ENCODE data around the gene ZBED2.

Gene ZBED2

DNA sequence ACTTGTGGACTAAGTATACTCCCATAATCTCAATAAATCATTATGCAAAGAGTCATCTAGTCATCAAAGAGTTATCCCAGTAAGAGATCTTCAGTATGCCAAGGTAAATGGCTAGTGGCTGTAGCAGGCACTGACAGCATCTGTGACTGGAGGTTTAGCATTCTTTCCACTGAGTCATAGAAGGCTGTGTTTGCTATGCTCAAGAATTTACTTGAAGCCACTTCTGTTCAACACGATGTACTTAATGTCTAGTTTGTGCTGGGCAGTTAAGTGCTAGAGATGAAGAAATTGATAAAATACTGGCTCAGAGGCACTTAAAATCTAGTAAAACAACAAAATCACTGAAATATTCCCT is 13.0 kb downstream of the ZBED2 start:
- TF ChIP-seq ARNT (IDR thresholded peaks at IDR 0.05) (no peak), NFRKB (IDR thresholded peaks at IDR 0.05) (no peak), L3MBTL2 (conservative IDR thresholded peaks at IDR 0.05) (no peak), TARDBP (IDR thresholded peaks at IDR 0.05) (no peak), CTBP1 (IDR thresholded peaks at IDR 0.05; ENCODE audit: borderline replicate concordance) (no peak), FOXA1 (IDR thresholded peaks at IDR 0.05) (no peak), SP1 (IDR thresholded peaks at IDR 0.05) (no peak), BHLHE40 (IDR thresholded peaks at IDR 0.05; ENCODE audit: borderline replicate concordance) (no peak), ZNF384 (IDR thresholded peaks at IDR 0.05) (no peak), LEF1 (IDR thresholded peaks at IDR 0.05; ENCODE audit: borderline replicate concordance) (no peak), HDGF (IDR thresholded peaks at IDR 0.05; ENCODE audit: borderline replicate concordance) (no peak), FOXK2 (IDR thresholded peaks at IDR 0.05) (no peak)
- TF ChIP-seq, protein P1, sequence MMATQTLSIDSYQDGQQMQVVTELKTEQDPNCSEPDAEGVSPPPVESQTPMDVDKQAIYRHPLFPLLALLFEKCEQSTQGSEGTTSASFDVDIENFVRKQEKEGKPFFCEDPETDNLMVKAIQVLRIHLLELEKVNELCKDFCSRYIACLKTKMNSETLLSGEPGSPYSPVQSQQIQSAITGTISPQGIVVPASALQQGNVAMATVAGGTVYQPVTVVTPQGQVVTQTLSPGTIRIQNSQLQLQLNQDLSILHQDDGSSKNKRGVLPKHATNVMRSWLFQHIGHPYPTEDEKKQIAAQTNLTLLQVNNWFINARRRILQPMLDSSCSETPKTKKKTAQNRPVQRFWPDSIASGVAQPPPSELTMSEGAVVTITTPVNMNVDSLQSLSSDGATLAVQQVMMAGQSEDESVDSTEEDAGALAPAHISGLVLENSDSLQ (IDR thresholded peaks at IDR 0.05) = no peak
- no peak for DNase-seq (ENCODE audit: extremely low spot score)
- ChIA-PET POLR2A (no interaction called here), CTCF (no interaction called here)

DNA sequence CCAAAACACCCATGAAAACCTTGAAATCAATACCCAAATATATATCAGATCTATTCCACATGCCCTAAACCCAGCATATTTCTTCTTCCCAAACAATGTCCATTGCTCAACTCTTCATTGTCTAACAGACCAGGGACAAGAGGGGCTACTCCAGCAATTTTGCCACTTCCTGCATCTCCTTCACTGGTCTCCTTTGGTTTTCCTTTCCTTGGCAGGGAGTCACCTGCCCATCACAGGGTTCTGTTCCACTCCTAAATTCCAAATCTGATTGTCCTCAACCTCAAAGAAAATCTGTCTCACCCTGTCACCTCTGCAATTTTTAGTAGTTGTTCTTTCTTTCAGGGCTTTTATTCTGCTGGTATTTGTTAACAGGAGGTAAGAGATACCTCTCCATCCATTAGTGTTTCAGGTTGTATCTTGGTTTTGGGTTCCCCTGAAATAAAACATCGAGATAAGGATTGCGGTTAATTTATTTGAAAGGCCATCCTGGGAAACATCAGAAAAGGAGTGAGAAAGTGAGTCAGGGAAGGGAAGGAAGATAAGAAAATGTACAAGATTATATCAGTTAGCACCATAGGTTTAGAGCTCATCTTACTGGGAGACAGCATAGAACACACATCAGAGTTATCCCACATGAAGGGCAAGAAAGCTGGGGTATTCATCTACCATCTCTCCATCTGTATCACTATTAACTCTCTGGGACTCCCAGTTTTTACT is 13.6 kb downstream of the ZBED2 start:
- POLR2A ChIA-PET = no interaction called here
- DNase-seq (ENCODE audit: extremely low spot score) = no peak
- TF ChIP-seq CTBP1 (IDR thresholded peaks at IDR 0.05; ENCODE audit: borderline replicate concordance) = no peak
- no peak for TF ChIP-seq FOXA1 (IDR thresholded peaks at IDR 0.05)
- TF ChIP-seq TARDBP (IDR thresholded peaks at IDR 0.05) = no peak
- CTCF ChIA-PET = no interaction called here

DNA sequence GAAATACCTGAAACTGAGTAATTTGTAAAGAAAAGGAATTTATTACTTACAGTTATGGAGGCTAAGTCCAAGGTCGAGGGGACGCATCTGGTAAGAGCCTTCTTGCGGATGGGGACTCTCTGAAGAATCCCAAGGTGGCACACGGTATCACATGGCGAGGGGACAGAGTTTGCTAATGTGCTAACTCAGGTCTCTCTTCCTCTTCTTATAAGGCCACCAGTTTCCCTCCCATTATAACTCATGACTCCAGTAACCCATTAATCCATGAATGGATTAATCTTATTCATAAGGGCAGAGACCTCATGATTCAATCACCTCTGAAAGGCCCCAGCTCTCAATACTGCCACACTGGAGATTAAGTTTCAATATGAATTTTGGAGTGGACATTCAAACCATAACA is 15.7 kb downstream of the ZBED2 start:
- CTCF ChIA-PET = no interaction called here
- TF ChIP-seq HDGF (IDR thresholded peaks at IDR 0.05; ENCODE audit: borderline replicate concordance) = no peak
- TF ChIP-seq ELF4 (IDR thresholded peaks at IDR 0.05) = no peak
- no peak for TF ChIP-seq SUZ12 (IDR thresholded peaks at IDR 0.05)
- no peak for TF ChIP-seq SP1 (IDR thresholded peaks at IDR 0.05)
- no peak for TF ChIP-seq CTBP1 (IDR thresholded peaks at IDR 0.05; ENCODE audit: borderline replicate concordance)
- TF ChIP-seq L3MBTL2 (conservative IDR thresholded peaks at IDR 0.05) = no peak
- no peak for TF ChIP-seq TARDBP (IDR thresholded peaks at IDR 0.05)
- no peak for DNase-seq (ENCODE audit: extremely low spot score)
- POLR2A ChIA-PET = no interaction called here

DNA sequence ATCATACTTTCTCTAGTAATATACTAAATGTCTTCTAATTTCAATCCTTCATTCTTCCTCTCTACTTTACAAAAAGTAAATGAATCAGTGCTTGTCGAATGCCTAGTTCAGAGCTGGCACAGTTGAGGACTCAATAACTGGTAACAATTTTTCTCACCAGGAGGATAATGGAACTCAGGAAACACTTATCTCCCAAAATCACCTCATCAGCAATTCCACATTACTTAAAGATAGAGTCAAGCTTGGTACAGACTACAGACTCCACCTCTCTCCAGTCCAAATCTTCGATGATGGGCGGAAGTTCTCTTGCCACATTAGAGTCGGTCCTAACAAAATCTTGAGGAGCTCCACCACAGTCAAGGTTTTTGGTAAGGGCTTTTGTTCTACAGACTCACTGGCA is 16.3 kb downstream of the ZBED2 start:
- CTCF ChIA-PET = no interaction called here
- DNase-seq (ENCODE audit: extremely low spot score) = no peak
- POLR2A ChIA-PET = no interaction called here
- no peak for TF ChIP-seq ELF4 (IDR thresholded peaks at IDR 0.05)
- no peak for TF ChIP-seq BHLHE40 (IDR thresholded peaks at IDR 0.05; ENCODE audit: borderline replicate concordance)
- no peak for TF ChIP-seq ZNF384 (IDR thresholded peaks at IDR 0.05)
- no peak for TF ChIP-seq HDGF (IDR thresholded peaks at IDR 0.05; ENCODE audit: borderline replicate concordance)
- TF ChIP-seq, protein P1 (IDR thresholded peaks at IDR 0.05) = no peak
- no peak for TF ChIP-seq FOXK2 (IDR thresholded peaks at IDR 0.05)

DNA sequence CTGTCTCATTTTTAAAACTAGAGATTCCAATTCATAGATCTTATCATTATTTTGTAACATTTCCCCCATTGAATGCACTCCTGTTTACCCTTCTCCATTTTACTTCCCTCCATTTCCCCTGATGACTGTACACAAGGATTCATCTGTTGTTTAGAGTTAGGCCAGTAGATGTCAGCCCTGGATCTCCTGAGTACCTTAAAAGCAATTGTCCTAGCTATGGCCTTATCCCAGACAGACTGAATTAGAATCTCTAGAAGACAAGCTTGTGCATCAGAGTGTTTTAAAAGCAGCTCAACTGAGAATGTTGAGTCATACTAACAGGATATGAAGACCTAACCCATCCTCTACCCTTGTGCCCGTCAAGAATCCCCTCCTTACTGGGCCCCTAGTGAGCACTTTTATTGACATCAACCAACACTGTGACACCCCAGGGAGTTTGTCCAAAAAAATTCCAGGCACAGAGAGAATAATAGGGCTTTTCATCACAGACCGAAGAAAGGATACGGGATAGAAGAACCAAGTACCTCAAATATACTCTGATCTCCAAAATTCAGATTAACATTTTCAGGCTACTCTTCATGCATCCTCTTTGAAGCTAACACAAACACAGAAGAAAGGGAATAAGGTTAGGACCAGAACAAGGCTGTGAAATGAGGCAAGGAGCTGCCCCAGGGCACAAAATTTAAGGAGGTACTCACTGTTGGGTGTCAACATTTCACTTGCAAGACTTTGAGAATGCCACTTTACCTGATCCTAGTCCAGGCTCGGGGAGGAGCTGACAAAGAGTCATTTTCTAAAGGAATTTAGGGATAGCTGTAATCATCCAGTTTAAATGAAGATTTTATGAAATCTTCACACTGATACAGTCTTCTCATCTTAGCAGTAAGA is 17.1 kb downstream of the ZBED2 start:
- POLR2A ChIA-PET = no interaction called here
- CTCF ChIA-PET = interaction anchor here (0.6 to 1.0 kb wide), 3 partner anchors 91 to 1000 kb away, joined by 3 read pairs; no protein-coding TSS in a partner anchor
- DNase-seq (ENCODE audit: extremely low spot score) = peak; percentile 16
- no peak for TF ChIP-seq NFRKB (IDR thresholded peaks at IDR 0.05)

DNA sequence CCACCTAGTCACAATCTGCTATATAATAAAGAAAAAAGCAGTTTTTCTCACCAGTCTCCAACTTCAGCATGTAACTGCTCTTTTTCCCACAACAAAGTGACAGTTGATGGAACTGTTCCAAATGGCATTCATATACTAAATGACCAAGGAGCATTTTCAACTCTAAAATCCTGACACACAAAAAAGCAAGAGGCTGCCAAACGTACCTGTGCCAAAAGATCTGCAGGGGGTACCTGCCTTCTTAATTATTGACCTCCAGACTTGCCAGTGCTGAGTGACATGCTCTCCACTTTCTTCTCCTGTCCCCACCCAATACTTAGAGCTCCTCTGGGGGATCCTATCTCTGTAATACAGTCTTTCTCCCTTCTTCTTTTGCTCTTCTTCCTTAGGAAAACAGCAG is 18.0 kb downstream of the ZBED2 start:
- no peak for TF ChIP-seq CTBP1 (IDR thresholded peaks at IDR 0.05; ENCODE audit: borderline replicate concordance)
- no peak for TF ChIP-seq ELF4 (IDR thresholded peaks at IDR 0.05)
- no peak for TF ChIP-seq L3MBTL2 (conservative IDR thresholded peaks at IDR 0.05)
- no peak for TF ChIP-seq HDGF (IDR thresholded peaks at IDR 0.05; ENCODE audit: borderline replicate concordance)
- TF ChIP-seq NFRKB (IDR thresholded peaks at IDR 0.05) = no peak
- no peak for TF ChIP-seq ARNT (IDR thresholded peaks at IDR 0.05)
- no peak for TF ChIP-seq FOXK2 (IDR thresholded peaks at IDR 0.05)
- no peak for TF ChIP-seq BHLHE40 (IDR thresholded peaks at IDR 0.05; ENCODE audit: borderline replicate concordance)
- no peak for TF ChIP-seq LEF1 (IDR thresholded peaks at IDR 0.05; ENCODE audit: borderline replicate concordance)
- TF ChIP-seq ZNF384 (IDR thresholded peaks at IDR 0.05) = no peak
- no peak for TF ChIP-seq SP1 (IDR thresholded peaks at IDR 0.05)
- no peak for TF ChIP-seq TARDBP (IDR thresholded peaks at IDR 0.05)
- TF ChIP-seq, protein P1 (IDR thresholded peaks at IDR 0.05) = no peak
- TF ChIP-seq SUZ12 (IDR thresholded peaks at IDR 0.05) = no peak
- no peak for TF ChIP-seq FOXA1 (IDR thresholded peaks at IDR 0.05)
- ChIA-PET POLR2A (no interaction called here), CTCF (interaction anchor here (0.6 to 1.0 kb wide), 2 partner anchors 92 to 1001 kb away, joined by 3 read pairs; no protein-coding TSS in a partner anchor)
- no peak for DNase-seq (ENCODE audit: extremely low spot score)

All from HEK293T (cell line).